ENCODE data around the gene RAB6A.

DNA sequence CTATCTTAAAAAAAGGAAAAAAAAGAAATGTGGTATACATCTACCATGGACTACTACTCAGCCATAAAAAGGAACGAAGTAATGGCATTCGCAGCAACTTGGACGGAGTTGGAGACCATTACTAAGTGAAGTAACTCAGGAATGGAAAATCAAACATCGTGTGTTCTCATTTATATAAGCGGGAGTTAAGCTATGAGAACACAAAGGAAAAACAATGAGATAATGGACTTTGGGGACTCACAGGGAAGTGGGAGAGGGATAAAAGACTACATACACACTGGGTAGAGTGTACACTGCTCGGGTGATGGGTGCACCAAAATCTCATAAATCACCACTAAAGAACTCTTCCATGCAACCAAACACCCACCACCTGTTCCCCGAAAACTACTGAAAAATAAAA is 11.8 kb downstream of the RAB6A start:
- TF ChIP-seq, protein P1, sequence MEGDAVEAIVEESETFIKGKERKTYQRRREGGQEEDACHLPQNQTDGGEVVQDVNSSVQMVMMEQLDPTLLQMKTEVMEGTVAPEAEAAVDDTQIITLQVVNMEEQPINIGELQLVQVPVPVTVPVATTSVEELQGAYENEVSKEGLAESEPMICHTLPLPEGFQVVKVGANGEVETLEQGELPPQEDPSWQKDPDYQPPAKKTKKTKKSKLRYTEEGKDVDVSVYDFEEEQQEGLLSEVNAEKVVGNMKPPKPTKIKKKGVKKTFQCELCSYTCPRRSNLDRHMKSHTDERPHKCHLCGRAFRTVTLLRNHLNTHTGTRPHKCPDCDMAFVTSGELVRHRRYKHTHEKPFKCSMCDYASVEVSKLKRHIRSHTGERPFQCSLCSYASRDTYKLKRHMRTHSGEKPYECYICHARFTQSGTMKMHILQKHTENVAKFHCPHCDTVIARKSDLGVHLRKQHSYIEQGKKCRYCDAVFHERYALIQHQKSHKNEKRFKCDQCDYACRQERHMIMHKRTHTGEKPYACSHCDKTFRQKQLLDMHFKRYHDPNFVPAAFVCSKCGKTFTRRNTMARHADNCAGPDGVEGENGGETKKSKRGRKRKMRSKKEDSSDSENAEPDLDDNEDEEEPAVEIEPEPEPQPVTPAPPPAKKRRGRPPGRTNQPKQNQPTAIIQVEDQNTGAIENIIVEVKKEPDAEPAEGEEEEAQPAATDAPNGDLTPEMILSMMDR (IDR thresholded peaks at IDR 0.05), result no peak
- TF ChIP-seq EP300 (IDR thresholded peaks at IDR 0.05; ENCODE audit: low read depth) (no peak), POLR2A (IDR thresholded peaks at IDR 0.05) (no peak)
